22Rv1 (cell line): ENCODE results near the gene C6orf52.

Source experiments
- CTCF ChIP-seq: fragments of 450-650 bp; IDR thresholded peaks from 2 replicates; pipeline ENCODE4 v1.5.1; 2017; ENCODE audit warnings: mild to moderate bottlenecking
- ZFX ChIP-seq: fragments of 450-650 bp; IDR thresholded peaks from 2 replicates; pipeline ENCODE4 v1.6.1; 2017; ENCODE audit warnings: antibody characterized with exemption, borderline replicate concordance

DNA sequence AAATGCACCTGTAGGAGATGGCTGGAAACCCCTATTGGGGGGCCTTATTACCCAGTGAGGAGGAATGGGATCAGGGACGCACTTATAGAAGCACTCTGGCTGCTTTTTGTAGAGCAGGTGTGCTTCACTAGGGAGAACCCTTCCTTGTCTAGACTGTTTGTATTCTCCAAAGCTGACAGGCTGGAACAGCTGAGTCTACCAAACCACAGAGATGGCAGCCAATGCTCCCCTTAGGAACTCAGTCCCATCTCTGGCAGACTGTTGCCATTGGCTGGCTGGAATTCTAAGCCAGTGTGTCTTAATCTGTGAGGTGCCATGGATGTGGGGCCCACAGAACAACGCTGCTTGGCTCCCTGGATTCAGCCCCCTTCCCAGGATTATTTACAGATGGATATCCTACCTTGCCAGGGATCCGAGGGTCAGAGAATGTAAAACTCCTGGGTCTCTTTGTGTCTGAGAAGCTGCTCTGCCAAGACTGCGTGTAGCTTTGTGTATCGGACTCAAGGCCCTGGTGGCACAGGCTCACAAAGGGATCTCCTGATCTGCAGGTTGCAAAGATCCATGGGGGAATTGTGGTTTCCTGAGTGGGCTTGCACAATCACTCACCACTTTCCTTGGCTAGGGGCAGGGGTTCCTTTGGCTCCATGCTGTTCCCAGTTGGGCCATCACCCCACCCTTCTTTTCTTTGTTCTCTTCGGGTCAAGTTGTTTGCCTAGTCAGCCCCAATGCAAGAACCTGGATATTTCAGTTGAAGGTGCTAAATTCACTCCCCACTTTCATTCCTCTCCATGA is 26.1 kb downstream of the C6orf52 start:
- TF ChIP-seq CTCF: no peak
- TF ChIP-seq ZFX: no peak
